ENCODE measurements around the gene SLC35E4. TPM values are rescaled to one million over a fixed set of nuclear protein-coding genes. Genes with fewer than 3 reads are reported as not detected.

The SLC35E4 gene
- total and polyA plus RNA-seq, 9 of the 15 experiments (the other 6 are each of a cell fraction or from before 2014, with no cell fraction given): 0.06 to 2.3 (median 0.86) TPM; not detected in 1

- TF ChIP-seq JUN (IDR thresholded peaks at IDR 0.05; ENCODE audit: borderline replicate concordance, low read depth, low read length) (no peak), JUN (CRISPR knock-in tag; IDR thresholded peaks at IDR 0.05; ENCODE audit: borderline replicate concordance) (no peak), MED1 (CRISPR knock-in tag; IDR thresholded peaks at IDR 0.05; ENCODE audit: borderline replicate concordance) (no peak)
Observed at GRCh38 chr22:30598986-30599385, 36.6 kb upstream of the SLC35E4 start (continued).

- TF ChIP-seq BRF1 (IDR thresholded peaks at IDR 0.05; ENCODE audit: borderline replicate concordance, extremely low read depth, insufficient read length): no peak
- no peak for TF ChIP-seq CTCF (IDR thresholded peaks at IDR 0.05 in 2 of 3, conservative IDR thresholded peaks at IDR 0.05 in 1 of 3; ENCODE audit: insufficient read depth in 2 of 3, low read depth in 1 of 3, low read length in 3 of 3)
- no peak for TF ChIP-seq ARHGAP35 (IDR thresholded peaks at IDR 0.05; ENCODE audit: partially characterized antibody)
- no peak for TF ChIP-seq FIP1L1 (IDR thresholded peaks at IDR 0.05; ENCODE audit: low read depth, low read length, poor library complexity, severe bottlenecking)
- TF ChIP-seq ETV6 (IDR thresholded peaks at IDR 0.05; ENCODE audit: borderline replicate concordance in 1 of 2, low read depth in 2 of 2, low read length in 1 of 2): no peak
- no peak for TF ChIP-seq ETV6 (CRISPR knock-in tag; IDR thresholded peaks at IDR 0.05; ENCODE audit: borderline replicate concordance)
- TF ChIP-seq KLF13 (tag; IDR thresholded peaks at IDR 0.05; ENCODE audit: borderline replicate concordance, low read depth): no peak
- TF ChIP-seq MTA1 (IDR thresholded peaks at IDR 0.05; ENCODE audit: borderline replicate concordance): no peak
- Histone ChIP-seq H4K20me1 (replicated peaks; ENCODE audit: control insufficient read depth, insufficient read depth, low read length) (no peaks in the 10 kb centered on the region), H3K36me3 (ENCODE audit: control insufficient read depth, insufficient read depth, low read length) (no peaks in the 10 kb centered on the region), H3K27ac (ENCODE audit: extremely low read depth, low read depth, low read length) (no peak overlapping the region), H3K4me2 (ENCODE audit: insufficient read depth, low read length) (no peak overlapping the region), H3K9ac (ENCODE audit: insufficient read depth in 1 of 2, low read depth in 2 of 2, low read length in 2 of 2) (no peak overlapping the region), H3K4me1 (replicated peaks in 1 of 2; ENCODE audit: control insufficient read depth in 2 of 2, insufficient read depth in 2 of 2, low read length in 2 of 2) (peaks cover 0 to 7% of the 10 kb centered on the region in 2 experiments; a peak in 3 of 5 replicates), H3K9me3 (replicated peaks; ENCODE audit: control insufficient read depth, insufficient read depth, low read depth, low read length) (no peaks in the 10 kb centered on the region), H3K79me2 (ENCODE audit: control insufficient read depth, insufficient read depth, low read length) (no peaks in the 10 kb centered on the region), H3K9me1 (ENCODE audit: control insufficient read depth, insufficient read depth, low read length) (no peaks in the 10 kb centered on the region), H3K27me3 (ENCODE audit: control insufficient read depth in 2 of 2, insufficient read depth in 2 of 2, low read length in 2 of 2) (no peaks in the 10 kb centered on the region), H3K4me3 (no peak overlapping the region), H2AFZ (ENCODE audit: low read depth, low read length) (no peak overlapping the region)
- in situ Hi-C loops (cut with MboI) (loop anchor here (10.0 kb wide), 1 partner anchor 316 kb away; the partner anchor contains the start of gene CASTOR1), intact Hi-C loops (cut with micrococcal nuclease) (no loop called here)
- ChIA-PET CTCF (ENCODE audit: low intra/inter-chr PET ratio) (no interaction called here), POLR2A (interaction anchor here (0.6 to 1.4 kb wide), 2 partner anchors 10 to 963 kb away, joined by 6 to 7 read pairs; partner anchors contain the start of gene PES1)
- 17% methylated on average over 3 of the region's 3 CpGs for WGBS (ENCODE audit: insufficient coverage, low coverage, missing lambda C conversion rate)
- ATAC-seq: no peak
- FAIRE-seq: no peak
- no TSS peak for BruUV-seq (replicated peaks)
- DNase-seq (ENCODE audit: extremely low read depth in 1 of 4, low spot score in 3 of 4): no peak
Observed at GRCh38 chr22:30600921-30601320, 34.7 kb upstream of the SLC35E4 start.
